ENCODE data around the gene PBX4.
A peak's percentile ranks its signal among the peaks of the same experiment; 100 is the strongest.

DNA sequence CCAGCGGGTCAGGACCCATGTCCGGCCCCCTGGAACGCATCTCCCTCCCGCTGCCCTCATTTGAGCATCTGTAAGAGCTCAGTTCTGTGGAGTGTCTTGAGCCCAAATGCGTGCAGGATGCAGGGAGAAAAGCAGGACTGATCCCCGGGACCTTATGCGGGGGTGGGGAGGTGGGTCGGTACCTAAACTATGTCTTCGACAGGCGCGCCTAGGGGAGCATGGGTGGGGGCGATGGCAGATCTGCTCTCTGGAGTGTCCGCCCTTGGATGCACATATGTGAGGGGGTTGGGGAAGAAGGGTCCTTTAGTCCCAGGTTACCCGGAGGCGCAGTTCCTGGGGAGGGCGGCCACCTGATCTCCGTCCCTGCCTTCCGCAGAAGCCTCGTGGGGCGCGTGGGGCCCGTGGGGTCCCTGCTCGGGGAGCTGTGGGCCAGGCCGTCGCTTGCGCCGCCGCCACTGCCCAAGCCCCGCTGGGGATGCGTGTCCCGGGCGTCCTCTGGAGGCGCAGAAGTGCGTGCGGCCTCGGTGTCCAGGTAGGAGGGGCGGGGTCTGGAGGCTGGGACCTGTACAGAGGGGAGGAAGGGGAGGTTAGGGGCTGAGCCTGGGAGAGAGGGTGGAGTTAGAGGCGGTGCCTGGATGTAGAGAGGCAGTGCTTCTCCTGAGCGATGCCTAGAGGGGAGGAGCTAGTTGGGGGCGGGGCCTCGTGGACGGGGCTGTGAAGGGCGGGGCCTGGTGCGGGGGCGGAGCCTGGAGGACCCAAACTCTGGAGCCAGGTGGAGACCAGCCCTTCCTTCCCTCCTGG, 77.6 kb downstream of the PBX4 start:
- peak; percentile 50 for TF ChIP-seq POLR2AphosphoS5 (IDR thresholded peaks at IDR 0.05; ENCODE audit: low read depth, low read length)
- no peak for TF ChIP-seq CEBPB (IDR thresholded peaks at IDR 0.05; ENCODE audit: low read depth)
- no peak for TF ChIP-seq MAX (IDR thresholded peaks at IDR 0.05)
- TF ChIP-seq ZNF274 (IDR thresholded peaks at IDR 0.05; ENCODE audit: low read depth, low read length) = no peak
- TF ChIP-seq CTCF (IDR thresholded peaks at IDR 0.05 in 2 of 3, conservative IDR thresholded peaks at IDR 0.05 in 1 of 3; ENCODE audit: borderline replicate concordance in 1 of 3, insufficient read depth in 1 of 3, low read depth in 2 of 3, low read length in 2 of 3) = no peak; a peak in 1 of 6 replicates
- no peak for TF ChIP-seq SRF (IDR thresholded peaks at IDR 0.05; ENCODE audit: low read depth)
- TF ChIP-seq, protein P1, sequence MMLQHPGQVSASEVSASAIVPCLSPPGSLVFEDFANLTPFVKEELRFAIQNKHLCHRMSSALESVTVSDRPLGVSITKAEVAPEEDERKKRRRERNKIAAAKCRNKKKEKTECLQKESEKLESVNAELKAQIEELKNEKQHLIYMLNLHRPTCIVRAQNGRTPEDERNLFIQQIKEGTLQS (IDR thresholded peaks at IDR 0.05) = no peak
- no peak for TF ChIP-seq POLR2A (IDR thresholded peaks at IDR 0.05; ENCODE audit: borderline replicate concordance, extremely low read depth, insufficient read depth, insufficient read length)
- TF ChIP-seq, protein P2, sequence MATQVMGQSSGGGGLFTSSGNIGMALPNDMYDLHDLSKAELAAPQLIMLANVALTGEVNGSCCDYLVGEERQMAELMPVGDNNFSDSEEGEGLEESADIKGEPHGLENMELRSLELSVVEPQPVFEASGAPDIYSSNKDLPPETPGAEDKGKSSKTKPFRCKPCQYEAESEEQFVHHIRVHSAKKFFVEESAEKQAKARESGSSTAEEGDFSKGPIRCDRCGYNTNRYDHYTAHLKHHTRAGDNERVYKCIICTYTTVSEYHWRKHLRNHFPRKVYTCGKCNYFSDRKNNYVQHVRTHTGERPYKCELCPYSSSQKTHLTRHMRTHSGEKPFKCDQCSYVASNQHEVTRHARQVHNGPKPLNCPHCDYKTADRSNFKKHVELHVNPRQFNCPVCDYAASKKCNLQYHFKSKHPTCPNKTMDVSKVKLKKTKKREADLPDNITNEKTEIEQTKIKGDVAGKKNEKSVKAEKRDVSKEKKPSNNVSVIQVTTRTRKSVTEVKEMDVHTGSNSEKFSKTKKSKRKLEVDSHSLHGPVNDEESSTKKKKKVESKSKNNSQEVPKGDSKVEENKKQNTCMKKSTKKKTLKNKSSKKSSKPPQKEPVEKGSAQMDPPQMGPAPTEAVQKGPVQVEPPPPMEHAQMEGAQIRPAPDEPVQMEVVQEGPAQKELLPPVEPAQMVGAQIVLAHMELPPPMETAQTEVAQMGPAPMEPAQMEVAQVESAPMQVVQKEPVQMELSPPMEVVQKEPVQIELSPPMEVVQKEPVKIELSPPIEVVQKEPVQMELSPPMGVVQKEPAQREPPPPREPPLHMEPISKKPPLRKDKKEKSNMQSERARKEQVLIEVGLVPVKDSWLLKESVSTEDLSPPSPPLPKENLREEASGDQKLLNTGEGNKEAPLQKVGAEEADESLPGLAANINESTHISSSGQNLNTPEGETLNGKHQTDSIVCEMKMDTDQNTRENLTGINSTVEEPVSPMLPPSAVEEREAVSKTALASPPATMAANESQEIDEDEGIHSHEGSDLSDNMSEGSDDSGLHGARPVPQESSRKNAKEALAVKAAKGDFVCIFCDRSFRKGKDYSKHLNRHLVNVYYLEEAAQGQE (IDR thresholded peaks at IDR 0.05; ENCODE audit: low read depth) = no peak
- TF ChIP-seq EZH2phosphoT487 (IDR thresholded peaks at IDR 0.05; ENCODE audit: borderline replicate concordance) = no peak
- TF ChIP-seq EZH2 (IDR thresholded peaks at IDR 0.05) = no peak
- TF ChIP-seq FOSL1 (IDR thresholded peaks at IDR 0.05; ENCODE audit: low read depth) = no peak
- no peak for TF ChIP-seq RAD21 (IDR thresholded peaks at IDR 0.05; ENCODE audit: low read depth)
- TF ChIP-seq ZFX (IDR thresholded peaks at IDR 0.05) = 0 out of 2 replicates have a peak, but pooled peaks have one; percentile 4
